HFF-Myc (cell line): ENCODE data around the gene CEP43.

Source experiments
- DNase-seq: peaks from one replicate; pipeline ENCODE4 v3.0.0-alpha.2; 2011; ENCODE audit warnings: low read depth; ENCODE audit errors: extremely low read depth
- H3K4me3 ChIP-seq: replicated peaks from 2 replicates; pipeline ENCODE4 v1.5.1; 2011; ENCODE audit warnings: low read depth, mild to moderate bottlenecking, control low read depth, low read length
- TF ChIP-seq, protein P1 (sequence below): IDR thresholded peaks from 2 replicates; pipeline ENCODE4 v1.5.1; 2012; ENCODE audit warnings: mild to moderate bottlenecking, low read depth, low read length, control low read depth; ENCODE audit errors: missing control alignments

CEP43 gene

DNA sequence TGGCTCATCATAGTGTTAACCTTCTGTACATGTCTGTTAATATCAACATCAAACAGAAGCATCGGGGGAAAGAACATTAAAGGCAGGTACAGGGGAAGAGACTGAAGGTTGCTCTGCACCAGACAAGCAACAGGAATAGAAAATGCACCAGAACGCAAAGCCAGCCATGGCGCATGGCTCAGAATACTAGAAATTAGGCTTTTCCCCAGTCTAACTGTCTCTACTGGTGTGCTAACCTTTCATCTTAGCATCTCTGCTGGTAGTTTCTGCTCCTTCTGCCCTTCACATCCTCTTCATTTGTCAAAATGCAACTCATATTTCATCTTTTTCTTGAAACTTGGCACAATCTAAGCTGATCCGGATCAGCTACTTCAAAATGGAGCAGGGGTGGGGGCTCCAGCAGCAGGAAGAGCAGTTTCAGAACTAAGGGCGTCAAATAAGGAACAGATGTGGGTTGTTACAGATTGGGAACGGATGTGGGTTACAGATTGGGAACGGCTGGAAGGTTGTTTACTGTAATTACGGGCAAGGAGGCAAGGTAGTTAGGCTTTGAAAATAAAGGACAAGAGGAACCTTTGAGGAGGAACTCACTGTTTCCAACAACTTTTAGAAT lies 29.7 kb upstream of the CEP43 start:
- TF ChIP-seq, protein P1, sequence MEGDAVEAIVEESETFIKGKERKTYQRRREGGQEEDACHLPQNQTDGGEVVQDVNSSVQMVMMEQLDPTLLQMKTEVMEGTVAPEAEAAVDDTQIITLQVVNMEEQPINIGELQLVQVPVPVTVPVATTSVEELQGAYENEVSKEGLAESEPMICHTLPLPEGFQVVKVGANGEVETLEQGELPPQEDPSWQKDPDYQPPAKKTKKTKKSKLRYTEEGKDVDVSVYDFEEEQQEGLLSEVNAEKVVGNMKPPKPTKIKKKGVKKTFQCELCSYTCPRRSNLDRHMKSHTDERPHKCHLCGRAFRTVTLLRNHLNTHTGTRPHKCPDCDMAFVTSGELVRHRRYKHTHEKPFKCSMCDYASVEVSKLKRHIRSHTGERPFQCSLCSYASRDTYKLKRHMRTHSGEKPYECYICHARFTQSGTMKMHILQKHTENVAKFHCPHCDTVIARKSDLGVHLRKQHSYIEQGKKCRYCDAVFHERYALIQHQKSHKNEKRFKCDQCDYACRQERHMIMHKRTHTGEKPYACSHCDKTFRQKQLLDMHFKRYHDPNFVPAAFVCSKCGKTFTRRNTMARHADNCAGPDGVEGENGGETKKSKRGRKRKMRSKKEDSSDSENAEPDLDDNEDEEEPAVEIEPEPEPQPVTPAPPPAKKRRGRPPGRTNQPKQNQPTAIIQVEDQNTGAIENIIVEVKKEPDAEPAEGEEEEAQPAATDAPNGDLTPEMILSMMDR: no peak
- peak; percentile 61 for DNase-seq
- H3K4me3 ChIP-seq: no peak overlapping the region

DNA sequence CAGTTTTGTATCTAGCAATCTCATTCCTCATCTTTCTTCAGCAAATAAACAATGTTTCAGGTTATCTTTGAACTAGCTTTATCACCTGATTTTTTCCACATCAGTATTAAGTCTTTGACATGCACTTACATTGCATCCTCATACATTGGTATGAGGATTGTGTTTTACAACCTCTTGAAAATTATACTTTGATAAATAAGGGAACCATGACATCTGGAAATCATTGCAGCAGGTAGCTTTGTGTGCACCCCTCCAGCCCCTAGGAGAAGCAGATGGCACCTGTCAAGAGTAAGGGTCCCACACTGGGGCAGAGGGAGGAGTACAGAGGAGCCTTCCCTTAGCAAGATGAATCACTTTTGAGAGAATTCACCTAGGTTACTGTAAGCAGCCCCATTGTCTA lies 29.1 kb upstream of the CEP43 start:
- no peak overlapping the region for H3K4me3 ChIP-seq
- TF ChIP-seq, protein P1: no peak
- DNase-seq: no peak

DNA sequence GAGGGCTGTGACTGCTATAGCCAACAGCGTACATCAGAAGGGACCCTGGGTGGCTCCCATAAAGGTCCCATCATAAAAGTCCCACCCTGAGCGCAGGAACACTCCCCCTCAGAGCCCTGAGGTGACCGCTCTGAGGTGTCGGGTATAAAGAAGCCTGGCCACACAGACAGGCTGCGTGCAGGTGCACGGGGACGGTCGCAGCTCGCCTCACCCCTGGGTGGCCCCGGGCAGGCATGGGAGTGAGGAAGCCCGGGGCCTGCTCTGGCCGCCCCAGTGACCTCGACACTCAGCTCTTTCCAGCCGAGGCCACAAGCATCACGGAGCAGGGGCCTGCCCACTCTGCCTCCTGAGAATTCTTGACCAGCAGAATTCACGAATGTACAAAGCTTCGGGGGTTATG lies 28.4 kb upstream of the CEP43 start:
- TF ChIP-seq, protein P1: no peak
- DNase-seq: no peak
- no peak overlapping the region for H3K4me3 ChIP-seq

DNA sequence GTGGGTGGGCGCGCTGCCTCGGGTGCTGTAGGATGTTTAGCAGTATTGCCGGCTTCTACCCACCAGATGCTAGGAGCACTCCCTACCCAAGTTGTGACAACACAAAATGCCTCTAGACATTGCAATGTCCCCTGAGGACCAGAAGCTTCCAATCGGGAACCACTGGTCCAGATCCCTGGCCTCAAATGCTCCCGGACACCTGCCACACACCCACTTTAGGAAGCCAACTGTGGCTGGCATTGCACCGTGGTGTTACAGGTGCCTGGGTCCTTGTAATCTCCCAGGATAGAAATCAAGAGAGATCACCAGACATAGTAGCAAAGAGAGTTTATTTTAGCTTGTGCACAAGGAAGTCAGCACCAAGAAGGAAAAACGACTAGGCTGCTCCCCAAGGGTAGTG lies 27.9 kb upstream of the CEP43 start:
- H3K4me3 ChIP-seq: no peak overlapping the region
- TF ChIP-seq, protein P1: no peak
- DNase-seq: no peak

DNA sequence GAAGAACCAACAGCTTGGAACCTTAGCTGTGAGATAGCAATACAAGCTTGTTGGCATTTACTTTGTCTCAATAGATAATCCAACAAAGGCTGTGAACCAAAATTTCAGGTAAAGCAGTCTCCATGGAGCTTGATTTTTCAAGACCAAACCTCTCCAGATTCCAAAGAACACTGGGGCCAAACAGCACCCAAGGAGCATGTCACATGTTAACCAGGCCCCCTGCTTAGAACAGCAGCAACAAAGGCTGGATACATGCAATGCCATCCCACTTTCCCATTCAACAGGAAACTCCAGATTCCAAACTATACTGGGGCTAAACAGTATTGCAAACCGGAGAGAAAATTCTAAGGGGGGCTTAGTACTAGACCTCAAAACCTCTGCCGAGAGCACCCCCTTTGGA lies 27.1 kb upstream of the CEP43 start:
- DNase-seq: no peak
- H3K4me3 ChIP-seq: no peak overlapping the region
- TF ChIP-seq, protein P1: no peak

DNA sequence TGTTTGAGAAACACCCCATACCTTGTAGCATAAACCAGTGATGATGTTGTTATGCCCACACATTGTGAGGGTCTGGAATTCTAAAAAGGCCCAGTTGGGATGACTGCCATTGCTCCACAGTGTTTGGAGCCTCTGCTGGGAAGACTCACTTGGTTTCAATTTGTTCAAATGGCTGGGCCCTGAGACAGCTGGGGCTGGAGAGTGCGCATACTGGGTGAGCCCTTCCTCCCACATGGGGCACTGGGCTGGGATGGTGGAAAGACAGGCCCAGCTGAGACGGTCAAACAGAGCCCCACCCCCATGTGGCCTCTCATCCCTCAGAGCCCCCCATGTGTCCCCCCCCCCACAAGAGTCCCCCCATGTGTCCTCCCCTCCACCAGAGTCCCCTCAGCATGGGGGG lies 22.6 kb upstream of the CEP43 start:
- TF ChIP-seq, protein P1: no peak

DNA sequence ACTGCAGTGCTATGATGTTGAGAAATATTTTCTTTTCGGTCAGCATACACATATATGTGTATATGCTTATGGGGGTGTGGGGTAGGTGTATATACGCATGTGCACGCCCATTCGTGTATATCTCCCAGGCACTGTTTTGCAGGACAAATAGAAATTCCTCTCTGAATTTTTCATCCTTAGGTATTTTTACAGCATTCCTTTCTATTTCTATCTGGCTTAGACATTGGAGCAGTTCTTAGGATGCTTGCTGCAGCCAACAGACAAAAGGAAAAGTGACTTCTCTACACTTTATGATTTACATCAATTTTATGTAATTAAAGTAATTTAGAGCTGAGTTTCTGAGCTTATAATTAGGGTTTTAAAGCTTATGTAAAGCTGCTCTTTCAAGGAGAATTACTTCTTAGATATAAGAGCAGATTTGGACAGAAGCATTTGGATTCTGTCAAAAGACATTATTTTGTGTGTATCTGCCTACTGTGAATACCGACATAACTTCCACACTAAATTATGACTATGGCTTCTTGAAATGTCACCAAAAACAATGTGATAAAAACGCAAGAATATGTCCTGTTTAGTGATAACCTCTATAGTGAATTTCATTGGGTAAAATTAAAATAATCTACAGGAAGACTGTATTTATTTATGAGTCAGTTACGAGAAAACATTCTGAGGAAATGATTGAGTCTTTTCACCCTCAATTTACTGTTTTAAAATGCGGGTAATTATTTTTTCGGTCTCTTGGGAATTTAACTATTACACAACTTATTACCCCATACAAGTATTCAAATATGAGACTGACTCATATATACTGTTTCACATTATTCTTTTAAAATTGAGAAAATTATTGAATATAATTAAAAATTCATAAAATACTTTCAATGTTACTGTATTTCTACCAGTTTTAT lies 21.3 kb upstream of the CEP43 start:
- no peak overlapping the region for H3K4me3 ChIP-seq
- TF ChIP-seq, protein P1: no peak
- DNase-seq: no peak

More for the DNA sequence above, 22.6 kb upstream of the CEP43 start:
- H3K4me3 ChIP-seq: no peak overlapping the region
- no peak for DNase-seq
